Ascending aorta (tissue), 2 donors: ENCODE data around the gene KIF14. TPM values are rescaled to one million over a fixed set of nuclear protein-coding genes. Genes with fewer than 3 reads are reported as not detected.

Source experiments
- DNase-seq, 2 donors: peaks; one replicate each; pipeline ENCODE4 v3.0.0-alpha.2; 2019; ENCODE audit warnings: low spot score in 2 of 2
- H3K27ac ChIP-seq, 2 donors: fragments of 200-600 bp; sonication (generic); one replicate each; pipeline ENCODE4 v1.5.1; 2016 to 2017; ENCODE audit warnings: mild to moderate bottlenecking in 1 of 2
- H3K27me3 ChIP-seq: fragments of 200-600 bp; sonication (generic); one replicate; pipeline ENCODE4 v1.5.1; 2017
- H3K36me3 ChIP-seq, 2 donors: fragments of 200-600 bp; sonication (generic); one replicate each; pipeline ENCODE4 v1.5.1; 2016
- H3K4me1 ChIP-seq, 2 donors: fragments of 200-600 bp; sonication (generic); one replicate each; pipeline ENCODE4 v1.5.1; 2016 to 2017; ENCODE audit warnings: mild to moderate bottlenecking in 1 of 2
- H3K4me3 ChIP-seq, 2 donors: fragments of 200-600 bp; sonication (generic); one replicate each; pipeline ENCODE4 v1.5.1; 2016 to 2017; ENCODE audit warnings: mild to moderate bottlenecking in 1 of 2
- H3K9me3 ChIP-seq, 2 donors: fragments of 200-600 bp; sonication (generic); one replicate each; pipeline ENCODE4 v1.5.1; 2016
- CTCF ChIP-seq, 3 experiments: fragments of 200-600 bp in 2 of 3; fragments of 450-650 bp in 1 of 3; sonication (generic) in 2 of 3; IDR thresholded peaks; one replicate each; pipeline ENCODE4 v1.5.1; 2016 to 2019; ENCODE audit warnings: antibody characterized with exemption in 3 of 3, mild to moderate bottlenecking in 1 of 3, moderate library complexity in 1 of 3
- intact Hi-C: fragments of 100-400 bp; cut with DNase I; formaldehyde crosslinking; loops from one replicate; pipeline ENCODE4 v1.15.1; 2023
- total RNA-seq: library from RNA; depleted of rRNA; stranded (reverse); fragments of >200 nt; gene quantifications from one replicate; pipeline ENCODE4 v1.1.0, GENCODE V29; 2016

KIF14 gene
- total RNA-seq, 1 donor from 2014 or later, result not detected

GRCh38 chr1:200550367-200550766 is 70.2 kb downstream of the KIF14 start:
- no peak for TF ChIP-seq CTCF (IDR thresholded peaks at IDR 0.05)
- intact Hi-C loops, result no loop called here

GRCh38 chr1:200547386-200547785 is 73.2 kb downstream of the KIF14 start:
- H3K36me3 ChIP-seq, result no peaks in the 10 kb centered on the region
- no peaks in the 10 kb centered on the region for H3K4me1 ChIP-seq
- H3K4me3 ChIP-seq, result no peak overlapping the region
- intact Hi-C loops, result no loop called here
- DNase-seq, result no peak
- no peak overlapping the region for H3K27ac ChIP-seq
- H3K27me3 ChIP-seq, result no peaks in the 10 kb centered on the region
- TF ChIP-seq CTCF (IDR thresholded peaks at IDR 0.05), result no peak
- H3K9me3 ChIP-seq, result no peaks in the 10 kb centered on the region

More at GRCh38 chr1:200550367-200550766, 70.2 kb downstream of the KIF14 start:
- H3K9me3 ChIP-seq, result no peaks in the 10 kb centered on the region
- no peak overlapping the region for H3K4me3 ChIP-seq
- DNase-seq, result no peak
- no peaks in the 10 kb centered on the region for H3K27me3 ChIP-seq
- no peaks in the 10 kb centered on the region for H3K4me1 ChIP-seq
- H3K36me3 ChIP-seq, result no peaks in the 10 kb centered on the region
- no peak overlapping the region for H3K27ac ChIP-seq

- TF ChIP-seq CTCF (IDR thresholded peaks at IDR 0.05), result no peak
- Histone ChIP-seq H3K36me3 (no peaks in the 10 kb centered on the region), H3K27me3 (no peaks in the 10 kb centered on the region)
Observed at GRCh38 chr1:200546577-200546976, 74.0 kb downstream of the KIF14 start.

DNA sequence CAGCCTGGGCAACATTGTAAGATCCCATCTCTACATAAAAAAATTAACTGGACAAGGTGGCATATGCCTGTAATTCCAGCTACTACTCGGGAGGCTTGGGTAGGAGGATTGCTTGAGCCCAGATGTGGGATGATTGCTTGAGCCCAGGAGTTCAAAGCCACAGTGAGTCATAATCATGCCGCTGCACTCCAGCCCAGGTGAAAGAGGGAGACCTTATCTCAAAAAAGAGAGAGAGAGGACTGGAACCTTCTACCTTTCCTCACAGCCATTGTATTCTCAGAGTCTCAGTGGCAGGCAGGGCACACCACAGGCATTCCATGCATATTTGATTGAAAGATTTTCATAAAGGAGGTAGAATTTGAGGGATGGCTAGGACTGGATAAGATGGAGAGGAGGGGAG is 78.4 kb downstream of the KIF14 start:
- TF ChIP-seq CTCF (IDR thresholded peaks at IDR 0.05), result no peak
- no peak overlapping the region for H3K27ac ChIP-seq
- H3K4me1 ChIP-seq, result no peaks in the 10 kb centered on the region
- intact Hi-C loops, result no loop called here
- no peaks in the 10 kb centered on the region for H3K9me3 ChIP-seq
- no peaks in the 10 kb centered on the region for H3K27me3 ChIP-seq
- DNase-seq, result no peak
- no peaks in the 10 kb centered on the region for H3K36me3 ChIP-seq
- H3K4me3 ChIP-seq, result no peak overlapping the region

More at GRCh38 chr1:200546577-200546976, 74.0 kb downstream of the KIF14 start:
- no peak for DNase-seq
- Histone ChIP-seq H3K4me1 (no peaks in the 10 kb centered on the region), H3K4me3 (no peak overlapping the region), H3K9me3 (no peaks in the 10 kb centered on the region), H3K27ac (no peak overlapping the region)
- intact Hi-C loops, result no loop called here

DNA sequence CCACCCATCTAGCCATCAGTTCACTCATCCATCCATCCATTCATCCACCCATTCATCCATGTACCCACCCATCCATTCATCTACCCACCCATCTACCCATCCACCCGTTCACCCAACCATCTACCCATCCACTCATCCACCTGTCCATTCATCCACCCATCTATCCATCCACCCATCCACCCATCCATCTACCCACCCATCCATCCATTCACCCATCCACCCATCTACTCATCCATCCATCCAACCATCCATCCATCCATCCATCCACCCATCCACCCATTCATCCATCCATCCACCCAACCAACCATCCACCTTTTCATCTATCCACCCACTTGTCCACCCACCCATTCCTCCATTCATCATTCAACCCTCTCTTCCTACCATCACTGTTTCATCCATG is 80.3 kb downstream of the KIF14 start:
- no peaks in the 10 kb centered on the region for H3K9me3 ChIP-seq
- TF ChIP-seq CTCF (IDR thresholded peaks at IDR 0.05), result no peak
- DNase-seq, result no peak
- no peaks in the 10 kb centered on the region for H3K4me1 ChIP-seq
- no peaks in the 10 kb centered on the region for H3K36me3 ChIP-seq
- intact Hi-C loops, result no loop called here
- H3K27me3 ChIP-seq, result no peaks in the 10 kb centered on the region
- H3K27ac ChIP-seq, result no peak overlapping the region
- H3K4me3 ChIP-seq, result no peak overlapping the region

GRCh38 chr1:200538179-200538578 is 82.4 kb downstream of the KIF14 start:
- Histone ChIP-seq H3K27ac (no peak overlapping the region), H3K27me3 (no peaks in the 10 kb centered on the region), H3K9me3 (no peaks in the 10 kb centered on the region), H3K4me1 (no peaks in the 10 kb centered on the region), H3K4me3 (no peak overlapping the region), H3K36me3 (no peaks in the 10 kb centered on the region)
- intact Hi-C loops, result no loop called here
- no peak for DNase-seq
- TF ChIP-seq CTCF (IDR thresholded peaks at IDR 0.05), result no peak
